ENCODE results near the gene CLIC6. TPM values are rescaled to one million over a fixed set of nuclear protein-coding genes. Genes with fewer than 3 reads are reported as not detected.

The CLIC6 gene
- total RNA-seq, 2 donors from 2014 or later = 5.1 to 7.0 TPM

DNA sequence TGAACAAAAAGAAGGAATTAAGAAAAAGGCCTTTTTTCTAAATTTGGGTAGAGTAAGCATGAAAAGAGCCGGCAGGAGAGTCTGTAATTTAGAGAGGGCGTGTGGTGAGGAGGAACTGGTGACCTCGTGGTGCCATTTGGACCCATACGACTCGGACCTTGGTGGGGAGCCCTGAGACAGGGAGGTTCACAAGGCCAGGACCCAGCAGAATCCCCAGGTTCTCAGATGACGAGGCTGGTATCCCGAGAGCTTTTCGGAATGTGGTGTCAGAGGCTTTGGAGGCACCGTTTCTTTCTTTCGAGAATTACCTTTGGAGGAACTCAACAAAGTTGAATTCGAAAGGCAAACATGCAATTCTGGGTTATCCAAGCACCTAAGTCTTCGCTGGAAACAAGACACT, 34.8 kb downstream of the CLIC6 start:
- DNase-seq (ENCODE audit: low spot score) = no peak
- H3K9me3 ChIP-seq = no peaks in the 10 kb centered on the region
- H3K36me3 ChIP-seq = no peaks in the 10 kb centered on the region
- TF ChIP-seq, protein P1, sequence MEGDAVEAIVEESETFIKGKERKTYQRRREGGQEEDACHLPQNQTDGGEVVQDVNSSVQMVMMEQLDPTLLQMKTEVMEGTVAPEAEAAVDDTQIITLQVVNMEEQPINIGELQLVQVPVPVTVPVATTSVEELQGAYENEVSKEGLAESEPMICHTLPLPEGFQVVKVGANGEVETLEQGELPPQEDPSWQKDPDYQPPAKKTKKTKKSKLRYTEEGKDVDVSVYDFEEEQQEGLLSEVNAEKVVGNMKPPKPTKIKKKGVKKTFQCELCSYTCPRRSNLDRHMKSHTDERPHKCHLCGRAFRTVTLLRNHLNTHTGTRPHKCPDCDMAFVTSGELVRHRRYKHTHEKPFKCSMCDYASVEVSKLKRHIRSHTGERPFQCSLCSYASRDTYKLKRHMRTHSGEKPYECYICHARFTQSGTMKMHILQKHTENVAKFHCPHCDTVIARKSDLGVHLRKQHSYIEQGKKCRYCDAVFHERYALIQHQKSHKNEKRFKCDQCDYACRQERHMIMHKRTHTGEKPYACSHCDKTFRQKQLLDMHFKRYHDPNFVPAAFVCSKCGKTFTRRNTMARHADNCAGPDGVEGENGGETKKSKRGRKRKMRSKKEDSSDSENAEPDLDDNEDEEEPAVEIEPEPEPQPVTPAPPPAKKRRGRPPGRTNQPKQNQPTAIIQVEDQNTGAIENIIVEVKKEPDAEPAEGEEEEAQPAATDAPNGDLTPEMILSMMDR (IDR thresholded peaks at IDR 0.05) = no peak
- H3K27ac ChIP-seq = peak overlapping the region in 1 of 2 donors; percentile 32
- no peaks in the 10 kb centered on the region for H3K27me3 ChIP-seq
- H3K4me3 ChIP-seq = no peak overlapping the region
- H3K4me1 ChIP-seq = no peaks in the 10 kb centered on the region

DNA sequence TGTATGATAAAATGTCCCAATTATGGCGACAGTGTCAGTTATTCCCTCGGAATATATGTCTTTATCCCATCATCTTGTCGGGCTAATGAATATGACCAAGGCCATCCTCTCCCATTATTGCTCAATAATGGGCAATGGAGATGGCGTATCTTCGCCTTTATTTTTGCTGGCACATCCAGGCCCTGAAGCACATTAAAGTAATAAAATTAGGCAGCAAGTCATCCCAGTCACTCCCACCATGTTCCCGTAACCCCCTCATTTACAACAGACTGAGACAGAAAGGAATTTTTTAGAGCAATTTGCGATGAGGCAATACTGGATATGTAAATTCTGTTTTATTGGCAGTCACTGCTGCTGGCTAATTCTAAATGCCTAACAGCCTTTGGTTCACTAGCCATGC, 35.3 kb downstream of the CLIC6 start:
- TF ChIP-seq, protein P1 (IDR thresholded peaks at IDR 0.05) = no peak
- DNase-seq (ENCODE audit: low spot score) = no peak
- Histone ChIP-seq H3K27me3 (no peaks in the 10 kb centered on the region), H3K9me3 (no peaks in the 10 kb centered on the region), H3K27ac (peak overlapping the region in 1 of 2 donors; percentile 6), H3K36me3 (no peaks in the 10 kb centered on the region), H3K4me1 (no peaks in the 10 kb centered on the region), H3K4me3 (no peak overlapping the region)

DNA sequence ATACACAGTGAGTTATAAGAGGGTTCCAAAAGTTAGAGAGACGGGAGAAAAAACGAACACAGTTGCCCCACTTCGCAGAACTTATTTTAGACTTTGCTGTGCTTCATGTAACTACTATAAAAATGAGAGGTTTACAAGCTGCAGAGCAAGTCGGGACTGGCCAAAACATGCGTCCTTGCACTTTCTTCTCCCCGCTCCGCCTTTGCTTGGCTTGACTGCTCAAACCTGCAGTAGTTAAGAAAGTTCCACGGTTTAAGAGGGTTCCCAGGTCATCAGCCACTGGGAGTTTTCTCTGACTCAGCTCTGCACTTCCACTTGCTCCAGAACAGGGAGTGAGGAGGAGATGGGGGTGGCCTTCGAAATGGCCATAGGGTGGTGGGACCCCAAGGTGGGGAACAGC, 36.2 kb downstream of the CLIC6 start:
- no peak overlapping the region for H3K27ac ChIP-seq
- no peaks in the 10 kb centered on the region for H3K4me1 ChIP-seq
- no peaks in the 10 kb centered on the region for H3K9me3 ChIP-seq
- no peaks in the 10 kb centered on the region for H3K27me3 ChIP-seq
- DNase-seq (ENCODE audit: low spot score) = no peak
- no peak overlapping the region for H3K4me3 ChIP-seq
- TF ChIP-seq, protein P1 (IDR thresholded peaks at IDR 0.05) = no peak
- H3K36me3 ChIP-seq = no peaks in the 10 kb centered on the region

DNA sequence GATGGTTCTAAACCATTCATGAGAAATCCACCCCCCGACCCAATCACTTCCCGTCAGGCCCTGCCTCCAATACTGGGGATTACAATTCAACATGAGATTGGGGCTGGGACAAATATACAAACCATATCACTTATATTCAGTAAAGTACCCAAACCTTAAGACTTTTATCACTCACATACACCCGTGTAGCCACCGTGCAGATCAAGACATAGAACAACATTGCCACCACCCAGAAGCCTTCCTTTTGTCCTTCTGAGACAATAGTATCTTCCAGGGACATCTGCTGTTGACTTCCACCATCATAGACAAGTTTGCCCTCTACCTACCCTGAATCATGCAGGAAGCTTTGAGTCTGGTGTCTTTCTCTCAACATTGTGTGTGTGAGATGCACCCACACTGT, 37.5 kb downstream of the CLIC6 start:
- Histone ChIP-seq H3K4me1 (no peaks in the 10 kb centered on the region), H3K27ac (no peak overlapping the region), H3K36me3 (no peaks in the 10 kb centered on the region), H3K9me3 (no peaks in the 10 kb centered on the region), H3K4me3 (no peak overlapping the region), H3K27me3 (no peaks in the 10 kb centered on the region)
- no peak for DNase-seq (ENCODE audit: low spot score)
- TF ChIP-seq, protein P1 (IDR thresholded peaks at IDR 0.05) = no peak

DNA sequence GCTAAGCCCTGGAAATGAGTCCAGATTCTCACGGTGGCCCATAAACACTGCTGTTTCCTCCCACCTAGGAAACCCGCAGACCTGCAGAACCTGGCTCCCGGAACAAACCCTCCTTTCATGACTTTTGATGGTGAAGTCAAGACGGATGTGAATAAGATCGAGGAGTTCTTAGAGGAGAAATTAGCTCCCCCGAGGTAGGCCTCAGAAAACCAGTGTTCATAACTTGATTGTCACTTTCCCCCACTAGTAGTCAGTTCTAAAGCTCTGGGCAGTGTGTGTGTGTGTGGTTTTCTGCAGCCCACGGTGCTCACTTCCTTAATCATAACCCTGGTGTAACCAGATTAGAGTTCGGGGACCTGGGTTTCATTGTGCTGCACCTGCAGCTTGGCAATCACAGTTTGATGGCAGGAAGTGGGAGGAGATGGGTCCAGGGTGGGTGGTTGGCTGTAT, 39.1 kb downstream of the CLIC6 start:
- DNase-seq (ENCODE audit: low spot score) = no peak
- Histone ChIP-seq H3K4me1 (no peaks in the 10 kb centered on the region), H3K27ac (no peak overlapping the region), H3K27me3 (no peaks in the 10 kb centered on the region), H3K36me3 (no peaks in the 10 kb centered on the region), H3K4me3 (no peak overlapping the region), H3K9me3 (no peaks in the 10 kb centered on the region)
- TF ChIP-seq, protein P1 (IDR thresholded peaks at IDR 0.05) = no peak

DNA sequence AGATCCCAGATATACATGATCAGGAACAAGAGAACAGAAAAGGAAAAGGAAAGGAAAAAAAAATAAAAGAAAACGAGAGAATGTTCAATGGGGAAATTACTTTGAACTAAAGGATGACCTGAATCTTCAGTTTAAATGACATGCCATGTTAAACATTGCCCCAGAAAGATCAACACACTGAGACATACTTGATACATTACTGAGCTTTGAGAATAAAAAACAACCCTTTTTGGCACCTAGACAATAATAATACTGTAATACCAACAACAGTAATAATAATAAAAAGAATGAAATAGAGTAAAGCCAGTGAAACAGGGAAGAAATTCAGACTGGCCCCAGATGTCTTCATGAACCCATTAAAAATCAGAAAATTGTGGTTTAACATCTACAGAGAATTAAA, 44.8 kb downstream of the CLIC6 start:
- no peaks in the 10 kb centered on the region for H3K36me3 ChIP-seq
- H3K4me1 ChIP-seq = no peaks in the 10 kb centered on the region
- no peak for DNase-seq (ENCODE audit: low spot score)
- TF ChIP-seq, protein P1 (IDR thresholded peaks at IDR 0.05) = no peak
- H3K4me3 ChIP-seq = no peak overlapping the region
- H3K27me3 ChIP-seq = no peaks in the 10 kb centered on the region
- no peak overlapping the region for H3K27ac ChIP-seq
- H3K9me3 ChIP-seq = no peaks in the 10 kb centered on the region
